Kidney (tissue), 14 donors: Measurements from ENCODE around the gene ATXN7L1. TPM values are rescaled to one million over a fixed set of nuclear protein-coding genes. Genes with fewer than 3 reads are reported as not detected.

Source experiments
- DNase-seq, 5 donors: peaks; one replicate each; pipeline ENCODE4 v3.0.0-alpha.2; 2013 to 2020
- FAIRE-seq: peaks from 2 replicates; lab custom pipeline; 2012; peaks lifted over from hg19 to GRCh38; lab: Jason Lieb, UNC
- H3K27ac ChIP-seq, 2 donors: one replicate each; pipeline ENCODE4 v1.7.0; 2013; ENCODE audit warnings: low read depth in 2 of 2, low read length in 2 of 2, inconsistent platforms in 1 of 2
- H3K27me3 ChIP-seq: one replicate; pipeline ENCODE4 v1.7.1; 2013; ENCODE audit warnings: low read length, inconsistent platforms; ENCODE audit not compliant: control insufficient read depth, insufficient read depth
- H3K36me3 ChIP-seq, 3 donors: one replicate each; pipeline versions ENCODE4 v1.7.0 to v1.7.1; 2013; ENCODE audit warnings: low read length in 3 of 3, control low read depth in 1 of 3, inconsistent platforms in 1 of 3; ENCODE audit not compliant: insufficient read depth in 3 of 3, control insufficient read depth in 2 of 3
- H3K4me1 ChIP-seq, 3 donors: one replicate each; pipeline versions ENCODE4 v1.7.0 to v1.7.1; 2013; ENCODE audit warnings: low read length in 3 of 3, inconsistent platforms in 1 of 3, low read depth in 1 of 3; ENCODE audit not compliant: control insufficient read depth in 2 of 3, insufficient read depth in 2 of 3
- H3K4me3 ChIP-seq, 3 donors: one replicate each; pipeline versions ENCODE4 v1.7.0 to v1.8.1; 2013; ENCODE audit warnings: low read length in 3 of 3, control low read depth in 1 of 3, inconsistent platforms in 1 of 3
- H3K9ac ChIP-seq, 3 donors: one replicate each; pipeline versions ENCODE4 v1.7.0 to v1.7.1; 2013; ENCODE audit warnings: low read length in 3 of 3, control low read depth in 1 of 3, inconsistent platforms in 1 of 3
- H3K9me3 ChIP-seq, 3 donors: one replicate each; pipeline versions ENCODE4 v1.7.0 to v1.7.1; 2013; ENCODE audit warnings: low read length in 3 of 3, control low read depth in 1 of 3, inconsistent platforms in 1 of 3; ENCODE audit not compliant: control insufficient read depth in 2 of 3, insufficient read depth in 1 of 3
- intact Hi-C: fragments of 100-400 bp; cut with DNase I; formaldehyde crosslinking; loops from one replicate; pipeline ENCODE4 v1.11.1; 2022
- polyA plus RNA-seq: library from polyadenylated mRNA; stranded (reverse); fragments of 350-450 nt; fragmentation: Illumina TruSeq; extraction: RNeasy Lipid Tissue Mini Kit (QIAGEN cat#74804); gene quantifications from one replicate; pipeline ENCODE4 v1.2.3, GENCODE V29; 2014; ENCODE audit warnings: low read depth, low replicate concordance; ENCODE audit not compliant: insufficient read depth
- total RNA-seq: library from RNA; stranded (reverse); fragmentation: NEBNext Ultra II Directional; extraction: Animal tissue kit (Norgen Biotek cat#: 25700); gene quantifications from one replicate; pipeline ENCODE4 v1.2.1, GENCODE V29; 2021
- TF ChIP-seq, protein P1 (sequence below): IDR thresholded peaks from 3 replicates; pipeline ENCODE4 v1.5.1; 2012; ENCODE audit warnings: mild to moderate bottlenecking, moderate library complexity, borderline replicate concordance; ENCODE audit not compliant: insufficient read depth; ENCODE audit errors: extremely low read depth
- donor health status: control.
- donor health status: control.
- donor health status: control.
- donor health status: control.
- donor health status: control.
- donor health status: DM: yes; HTN: yes; CAD: no.
- donor health status: Normal renal cell carcinoma (clear cell type).

Gene ATXN7L1
- total and polyA plus RNA-seq, 2 donors from 2014 or later = 12.5 to 18.5 TPM

DNA sequence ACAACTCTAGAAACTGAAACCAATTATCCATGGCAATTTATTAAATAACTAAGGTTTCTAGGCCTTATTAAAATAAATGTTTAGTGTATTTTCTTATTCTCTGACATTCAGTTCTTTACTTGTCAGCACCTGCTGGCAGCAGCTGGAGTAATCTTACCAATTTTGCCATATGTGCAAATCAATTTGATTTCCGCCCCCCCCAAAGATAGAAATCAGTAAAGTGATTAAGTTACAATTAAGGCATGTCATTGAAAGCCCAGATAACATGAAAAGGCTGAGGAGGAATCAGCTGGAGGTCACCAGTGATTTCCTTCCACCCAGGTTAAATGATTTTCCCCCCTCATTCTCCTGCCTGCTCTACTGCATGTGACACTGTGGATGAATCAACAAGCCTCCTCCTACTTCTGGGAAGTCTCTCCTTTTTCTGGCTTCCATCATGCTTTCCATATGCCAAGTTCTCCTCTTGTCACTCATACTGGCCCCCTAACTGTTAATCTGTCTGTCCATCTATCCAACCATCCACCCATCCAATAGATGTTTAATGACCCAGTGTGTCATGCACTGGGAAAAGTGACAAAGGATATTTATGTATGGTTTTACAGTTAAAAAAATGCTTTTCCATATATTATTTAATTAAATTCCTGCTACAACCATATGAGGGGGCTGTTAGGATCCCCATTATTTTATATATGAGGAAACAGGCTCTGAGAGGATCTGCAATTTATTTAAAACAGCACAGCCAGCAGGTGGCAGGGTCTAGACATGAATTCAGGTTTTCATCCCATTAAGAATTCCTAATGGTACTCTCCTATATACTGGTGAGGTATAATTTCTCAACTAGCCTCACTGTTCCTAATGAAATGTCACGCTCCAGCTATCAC lies 116.5 kb downstream of the ATXN7L1 start:
- Histone ChIP-seq H3K36me3 (no peaks in the 10 kb centered on the region), H3K9me3 (no peaks in the 10 kb centered on the region), H3K4me1 (no peaks in the 10 kb centered on the region), H3K27me3 (no peaks in the 10 kb centered on the region), H3K4me3 (no peak overlapping the region), H3K27ac (no peak overlapping the region), H3K9ac (no peak overlapping the region)
- DNase-seq (peak in 3 of 5 donors; percentile 35 to 68 (median 52)), FAIRE-seq (no peak)
- TF ChIP-seq, protein P1, sequence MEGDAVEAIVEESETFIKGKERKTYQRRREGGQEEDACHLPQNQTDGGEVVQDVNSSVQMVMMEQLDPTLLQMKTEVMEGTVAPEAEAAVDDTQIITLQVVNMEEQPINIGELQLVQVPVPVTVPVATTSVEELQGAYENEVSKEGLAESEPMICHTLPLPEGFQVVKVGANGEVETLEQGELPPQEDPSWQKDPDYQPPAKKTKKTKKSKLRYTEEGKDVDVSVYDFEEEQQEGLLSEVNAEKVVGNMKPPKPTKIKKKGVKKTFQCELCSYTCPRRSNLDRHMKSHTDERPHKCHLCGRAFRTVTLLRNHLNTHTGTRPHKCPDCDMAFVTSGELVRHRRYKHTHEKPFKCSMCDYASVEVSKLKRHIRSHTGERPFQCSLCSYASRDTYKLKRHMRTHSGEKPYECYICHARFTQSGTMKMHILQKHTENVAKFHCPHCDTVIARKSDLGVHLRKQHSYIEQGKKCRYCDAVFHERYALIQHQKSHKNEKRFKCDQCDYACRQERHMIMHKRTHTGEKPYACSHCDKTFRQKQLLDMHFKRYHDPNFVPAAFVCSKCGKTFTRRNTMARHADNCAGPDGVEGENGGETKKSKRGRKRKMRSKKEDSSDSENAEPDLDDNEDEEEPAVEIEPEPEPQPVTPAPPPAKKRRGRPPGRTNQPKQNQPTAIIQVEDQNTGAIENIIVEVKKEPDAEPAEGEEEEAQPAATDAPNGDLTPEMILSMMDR = peak; percentile 44
- intact Hi-C loops = loop anchor here (5.0 kb wide), 1 partner anchor 247 kb away; no protein-coding TSS in a partner anchor

DNA sequence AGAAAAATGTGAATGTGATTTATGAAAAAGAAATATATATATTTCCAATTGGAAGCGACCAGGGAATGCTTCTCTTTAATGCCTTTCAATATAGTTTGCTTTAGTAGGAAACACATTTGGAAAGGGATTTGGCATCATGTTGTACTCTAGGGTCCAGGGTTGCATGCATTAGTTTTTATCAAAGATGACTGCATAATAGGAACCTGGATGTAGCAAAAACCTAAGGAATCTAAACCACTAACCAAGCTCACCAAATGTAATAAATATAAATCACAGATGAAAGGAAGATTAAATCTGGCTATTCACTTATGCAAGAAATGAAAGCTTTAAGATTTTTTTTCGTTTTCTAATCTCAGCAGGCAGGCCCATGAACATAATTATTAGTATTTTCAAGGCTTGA lies 120.0 kb downstream of the ATXN7L1 start:
- no peak overlapping the region for H3K4me3 ChIP-seq
- TF ChIP-seq, protein P1 = no peak
- H3K4me1 ChIP-seq = no peaks in the 10 kb centered on the region
- H3K36me3 ChIP-seq = no peaks in the 10 kb centered on the region
- H3K27me3 ChIP-seq = no peaks in the 10 kb centered on the region
- H3K27ac ChIP-seq = no peak overlapping the region
- H3K9ac ChIP-seq = no peak overlapping the region
- no peak for FAIRE-seq
- no peaks in the 10 kb centered on the region for H3K9me3 ChIP-seq
- no peak for DNase-seq
- intact Hi-C loops = no loop called here

DNA sequence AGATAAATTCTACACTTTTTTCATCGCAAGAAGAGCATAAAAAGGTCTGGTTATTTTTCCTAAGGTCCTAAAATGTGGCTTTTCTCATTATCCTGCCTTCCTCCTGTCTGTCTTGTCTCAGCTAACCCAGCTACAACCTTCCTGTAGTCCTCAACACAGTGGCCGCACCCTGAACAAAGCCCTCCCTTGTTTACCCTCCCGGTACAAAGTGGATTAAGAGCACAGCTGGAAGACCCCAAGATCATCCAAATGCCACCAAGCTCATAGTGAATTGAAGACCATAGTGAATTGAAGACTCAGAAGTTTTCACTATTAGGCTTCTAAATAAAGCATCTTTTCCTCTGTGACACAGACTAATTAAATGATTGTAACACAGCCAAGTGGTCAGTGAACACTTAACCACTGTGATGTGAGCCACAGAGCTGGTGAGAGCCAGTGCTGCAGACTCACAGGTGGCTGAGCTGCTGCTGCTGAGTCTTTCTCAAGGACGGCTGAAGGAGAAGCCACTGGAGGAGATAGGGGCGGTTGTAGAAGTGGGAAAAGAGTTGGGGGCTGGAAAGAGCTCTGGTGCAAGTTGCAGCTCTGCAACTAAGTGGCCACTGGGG lies 123.6 kb downstream of the ATXN7L1 start:
- no peak overlapping the region for H3K4me3 ChIP-seq
- no peaks in the 10 kb centered on the region for H3K4me1 ChIP-seq
- H3K9me3 ChIP-seq = no peaks in the 10 kb centered on the region
- H3K36me3 ChIP-seq = peaks cover 0 to 2% (median 0%) of the 10 kb centered on the region in 3 donors
- FAIRE-seq (no peak), DNase-seq (no peak)
- no peak overlapping the region for H3K27ac ChIP-seq
- intact Hi-C loops = no loop called here
- TF ChIP-seq, protein P1 = no peak
- no peaks in the 10 kb centered on the region for H3K27me3 ChIP-seq
- H3K9ac ChIP-seq = no peak overlapping the region
